B cell (primary cell): ENCODE measurements around the gene TLX3.

ENCODE experiments used
- CTCF ChIP-seq: fragments of 200-600 bp; IDR thresholded peaks from one replicate; pipeline ENCODE4 v1.8.0; 2022; ENCODE audit warnings: antibody characterized with exemption, mild to moderate bottlenecking
- EZH2 ChIP-seq: IDR thresholded peaks from 2 replicates; pipeline ENCODE4 v1.6.1; 2012; ENCODE audit warnings: borderline replicate concordance, low read depth, mild to moderate bottlenecking, moderate library complexity, low read length; ENCODE audit not compliant: insufficient read depth, poor library complexity, severe bottlenecking

DNA sequence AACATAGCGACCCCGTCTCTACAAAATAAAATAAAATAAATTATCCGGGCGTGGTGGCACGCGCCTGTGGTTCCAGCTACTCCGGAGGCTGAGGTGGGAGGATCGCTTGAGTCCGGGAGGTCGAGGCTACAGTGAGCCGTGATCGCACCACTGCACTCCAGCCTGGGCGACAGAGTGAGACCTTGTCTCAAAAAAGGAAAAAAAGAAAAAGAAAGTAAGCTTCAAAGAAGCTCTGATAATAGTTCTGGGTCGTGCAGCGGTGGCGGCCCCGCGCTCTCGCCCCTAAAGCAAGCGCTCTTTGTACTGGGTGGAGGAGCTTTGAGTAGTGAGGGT, 6.8 kb downstream of the TLX3 start:
- TF ChIP-seq CTCF, result no peak
- TF ChIP-seq EZH2, result no peak
